WI38 (cell line): ENCODE data around the gene HID1.
"Not testable (repeated sequence)": the region's sequence is repeated elsewhere in the genome, so short reads cannot be mapped to it uniquely, and the experiment has no call there.

Experiments
- H3K4me3 ChIP-seq: 2 replicates; pipeline ENCODE4 v1.5.1; 2011; ENCODE audit warnings: low read depth, mild to moderate bottlenecking, control low read depth, low read length
- CTCF ChIP-seq: IDR thresholded peaks from 2 replicates; pipeline ENCODE4 v1.5.1; 2012; ENCODE audit warnings: low read depth, mild to moderate bottlenecking, control low read depth, low read length

The HID1 gene

DNA sequence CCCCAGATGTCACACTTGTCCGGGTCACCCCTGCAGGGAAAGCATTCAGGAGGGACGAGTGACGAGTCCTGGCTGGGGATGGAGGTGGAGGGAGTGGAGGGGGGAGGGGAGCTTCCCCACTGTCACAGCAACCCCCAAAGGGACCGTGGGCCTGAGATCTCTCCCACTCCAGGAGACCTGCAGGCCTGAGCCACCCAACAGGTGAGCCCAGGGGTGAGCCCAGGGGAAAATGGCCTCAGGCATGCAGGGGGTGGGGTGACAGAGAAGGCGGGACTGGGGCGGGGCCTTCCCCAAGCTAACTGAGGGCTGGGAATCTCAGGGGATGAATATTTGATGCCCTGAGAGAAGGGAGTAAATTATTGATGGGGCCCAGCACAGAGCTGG is 51.9 kb downstream of the HID1 start:
- H3K4me3 ChIP-seq: no peak overlapping the region
- no peak for TF ChIP-seq CTCF

- TF ChIP-seq CTCF: no peak
- H3K4me3 ChIP-seq: no peak overlapping the region
Observed at GRCh38 chr17:74920306-74920620, 52.3 kb downstream of the HID1 start.

DNA sequence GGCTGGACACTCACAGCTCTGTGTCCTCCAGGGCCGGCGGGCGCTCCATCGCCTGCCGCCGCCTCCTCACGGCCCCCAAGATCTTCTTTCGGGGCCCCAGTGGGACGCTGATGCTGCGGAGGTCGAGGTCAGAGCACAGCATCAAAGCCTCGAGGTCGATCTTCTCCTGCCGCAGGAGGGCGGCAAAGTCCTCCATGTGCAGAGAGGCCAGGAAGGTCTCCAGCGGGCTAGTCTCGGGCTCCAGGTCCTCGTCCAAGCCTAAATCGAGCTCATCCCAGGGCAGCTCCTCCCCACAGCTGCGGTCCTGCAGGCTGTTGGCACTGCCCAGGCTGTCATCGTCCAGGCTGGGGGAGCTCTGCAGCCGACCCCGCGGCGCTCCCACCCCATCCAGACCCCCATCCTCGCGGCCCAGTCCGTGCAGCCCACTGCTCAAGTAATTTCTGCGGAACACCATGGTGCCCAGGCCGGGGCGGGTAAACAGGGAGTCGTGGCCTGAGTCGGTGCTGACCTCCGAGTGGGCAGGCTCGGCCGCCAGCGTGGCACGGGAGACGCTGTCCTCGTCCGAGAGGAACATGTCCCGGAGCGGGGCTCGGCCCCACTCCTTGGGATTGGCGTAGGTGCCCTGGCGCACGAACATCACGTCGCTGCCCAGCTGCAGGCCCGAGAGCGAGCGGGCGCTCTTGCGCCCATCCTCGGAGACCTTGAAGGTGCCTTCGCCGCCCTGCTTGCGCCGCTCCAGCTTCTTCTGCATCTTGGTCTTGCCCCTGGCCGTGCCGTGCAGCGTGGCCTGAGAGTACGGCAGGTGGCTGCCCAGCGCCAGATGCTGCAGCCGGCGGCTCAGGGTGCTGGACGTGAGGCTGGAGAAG is 52.9 kb downstream of the HID1 start:
- no peak for TF ChIP-seq CTCF
- no peak overlapping the region for H3K4me3 ChIP-seq

DNA sequence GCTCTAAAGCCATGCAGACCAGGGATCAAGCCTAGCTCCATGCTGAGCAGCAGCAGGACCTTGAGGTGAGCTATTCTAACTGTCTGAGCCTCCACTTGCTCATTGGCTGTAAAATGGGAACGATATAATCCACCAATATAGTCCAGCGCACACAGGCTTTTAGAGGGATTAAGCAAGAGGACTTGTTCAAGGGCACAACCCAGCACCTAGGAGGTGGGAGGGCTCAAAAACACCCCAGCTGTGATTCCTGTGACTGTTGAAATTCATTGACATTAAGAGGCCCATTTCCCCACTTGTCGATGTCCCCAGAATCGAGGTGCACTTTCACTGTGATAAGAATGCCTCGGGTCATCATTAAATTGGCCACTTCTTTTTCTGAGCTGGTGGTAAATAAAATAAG is 53.7 kb downstream of the HID1 start:
- no peak for TF ChIP-seq CTCF
- no peak overlapping the region for H3K4me3 ChIP-seq

DNA sequence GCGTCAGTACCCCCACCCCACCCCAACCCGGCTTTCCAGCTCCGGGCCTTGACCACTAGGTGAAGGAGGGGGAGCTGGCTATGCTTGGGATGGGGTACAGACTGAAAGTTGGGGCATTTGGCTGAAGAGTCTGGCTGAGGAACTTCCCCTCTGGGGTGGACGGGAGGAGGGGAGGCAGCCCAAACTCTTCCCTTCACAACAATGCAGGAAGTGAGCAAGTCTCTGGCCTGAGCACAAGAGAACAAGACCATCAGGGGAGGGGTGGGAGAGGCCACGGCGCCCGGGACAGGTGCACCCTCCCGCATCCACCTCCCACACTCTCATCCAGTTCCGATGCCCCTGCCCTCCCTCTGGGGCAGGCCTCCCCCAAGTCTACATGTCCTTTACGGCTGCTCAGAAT is 55.1 kb downstream of the HID1 start:
- no peak for TF ChIP-seq CTCF
- H3K4me3 ChIP-seq: no peak overlapping the region

DNA sequence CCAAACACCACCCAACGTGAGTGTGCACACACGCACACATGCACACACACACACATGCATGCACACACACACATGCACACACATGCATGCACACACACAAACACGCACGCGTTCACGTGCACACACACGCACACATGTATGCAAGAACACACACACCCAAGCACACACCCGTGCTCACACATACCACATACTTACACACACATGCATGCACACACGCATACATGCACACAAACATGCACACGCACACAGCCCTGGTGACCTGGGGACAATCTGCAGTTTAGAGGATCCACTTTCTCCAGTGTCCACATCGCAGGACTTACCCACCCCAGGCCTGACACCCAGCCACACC is 55.7 kb downstream of the HID1 start:
- H3K4me3 ChIP-seq: no peak overlapping the region
- TF ChIP-seq CTCF: no peak

DNA sequence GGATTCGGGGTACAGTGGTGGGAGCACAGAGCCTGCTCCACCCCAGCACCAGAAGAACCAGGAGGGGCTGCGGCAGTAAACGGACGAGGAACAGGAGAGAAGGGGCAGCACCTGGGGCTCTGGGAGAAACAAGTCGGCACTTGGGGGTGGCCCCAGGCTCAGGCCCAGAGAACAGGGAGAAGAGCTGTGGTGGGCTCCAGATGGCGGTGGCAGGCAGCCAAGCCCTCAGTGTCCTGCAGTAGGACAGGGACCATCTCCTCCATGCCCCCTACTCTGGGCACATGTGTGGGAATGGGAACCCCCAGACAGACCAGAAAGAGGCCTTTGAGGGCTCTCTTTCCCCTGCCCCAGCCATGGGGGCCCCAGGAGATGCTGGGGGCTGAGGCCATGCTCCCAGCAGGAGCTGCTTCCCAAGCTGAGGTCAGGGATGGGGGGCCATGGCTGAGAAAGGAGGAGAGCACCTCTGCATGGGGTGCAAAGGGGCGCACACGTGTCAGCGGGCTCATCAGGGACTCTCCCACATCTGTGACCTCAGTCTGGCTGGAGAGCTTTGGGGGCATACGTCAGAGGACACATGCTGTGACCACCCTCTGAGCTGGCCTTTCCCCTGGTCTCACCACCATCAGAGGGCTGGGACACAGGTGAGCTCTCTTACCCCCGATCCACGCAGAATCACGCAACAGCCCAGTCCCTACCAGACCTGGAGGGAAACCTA is 56.3 kb downstream of the HID1 start:
- TF ChIP-seq CTCF: no peak

GRCh38 chr17:74911423-74911822 is 61.1 kb downstream of the HID1 start:
- not testable (repeated sequence) for H3K4me3 ChIP-seq

More for the DNA sequence above, 56.3 kb downstream of the HID1 start:
- H3K4me3 ChIP-seq: no peak overlapping the region

DNA sequence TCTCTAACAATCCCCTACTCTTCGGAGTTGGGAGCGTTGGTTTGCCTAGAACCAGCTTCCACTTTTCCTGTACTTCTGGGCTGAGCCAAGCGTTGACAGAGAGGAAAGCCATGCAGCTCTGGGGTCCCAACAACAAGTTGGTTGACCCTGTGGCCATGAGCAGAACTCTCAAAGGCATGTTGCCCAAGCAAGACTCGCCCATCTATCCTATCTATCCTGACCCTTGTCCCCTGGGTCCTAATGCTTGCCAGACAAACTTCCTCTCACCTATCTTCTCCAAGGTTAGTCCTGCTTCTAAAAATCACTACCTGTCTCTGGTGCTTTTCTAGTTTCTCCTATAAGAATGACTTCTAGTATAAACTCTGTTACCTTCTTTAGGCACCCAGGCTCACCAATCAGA is 63.5 kb downstream of the HID1 start:
- H3K4me3 ChIP-seq: not testable (repeated sequence)
